Measurements from ENCODE around the gene NME3. TPM values are rescaled to one million over a fixed set of nuclear protein-coding genes. Genes with fewer than 3 reads are reported as not detected.

NME3 gene
- total RNA-seq, 1 donor from 2014 or later, result 56.9 TPM

DNA sequence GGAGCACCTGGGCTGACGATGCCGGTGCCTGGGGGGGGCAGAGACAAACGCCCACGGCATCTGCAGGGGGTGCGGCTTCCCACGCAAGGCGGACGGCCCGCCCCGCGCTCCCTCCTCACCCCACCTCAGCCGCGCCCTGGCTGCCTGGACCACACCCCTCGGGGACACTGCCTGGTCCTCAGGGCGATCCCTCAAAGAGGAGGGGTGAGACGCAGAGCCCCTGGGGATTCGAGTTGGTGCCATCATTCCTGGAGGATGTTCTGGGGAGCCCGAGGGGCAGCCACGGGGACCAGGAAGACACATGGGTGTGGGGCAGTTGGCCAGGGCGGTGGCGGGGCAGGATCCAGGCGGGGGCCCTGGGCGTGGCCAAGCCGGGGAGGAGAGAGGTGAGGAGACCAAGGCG, 18.3 kb upstream of the NME3 start:
- TF ChIP-seq CTCF (IDR thresholded peaks at IDR 0.05; ENCODE audit: insufficient read depth, low read length, severe bottlenecking), result no peak
- DNase-seq (ENCODE audit: low read depth) (no peak), FAIRE-seq (no peak)
- H3K4me3 ChIP-seq (ENCODE audit: low read depth, low read length), result no peak overlapping the region
- H3K27me3 ChIP-seq (ENCODE audit: control insufficient read depth, insufficient read depth, low read length), result no peaks in the 10 kb centered on the region
- peaks cover 12% of the 10 kb centered on the region for H3K36me3 ChIP-seq (ENCODE audit: control insufficient read depth, insufficient read depth, low read length)

DNA sequence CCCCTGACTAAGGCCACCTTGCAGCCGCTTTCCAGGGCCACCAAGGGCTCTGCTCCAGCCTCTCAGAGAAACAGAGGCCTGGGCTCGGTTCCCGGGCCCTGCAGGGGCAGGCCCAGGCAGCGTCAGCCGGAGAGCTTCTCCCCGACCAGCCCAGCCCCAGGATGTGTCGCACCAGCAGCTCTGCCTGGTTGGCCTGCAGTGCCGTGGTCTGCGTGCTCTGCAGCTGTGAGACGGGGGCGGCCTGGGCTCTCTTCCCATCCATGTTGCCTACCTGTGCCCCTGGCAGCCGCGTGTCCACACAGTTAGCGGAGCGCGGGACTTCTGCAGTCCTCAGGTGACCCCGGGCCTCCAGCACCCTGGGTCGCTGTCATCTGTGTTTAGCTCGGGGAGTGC, 17.4 kb upstream of the NME3 start:
- no peaks in the 10 kb centered on the region for H3K27me3 ChIP-seq (ENCODE audit: control insufficient read depth, insufficient read depth, low read length)
- no peak for TF ChIP-seq CTCF (IDR thresholded peaks at IDR 0.05; ENCODE audit: insufficient read depth, low read length, severe bottlenecking)
- H3K36me3 ChIP-seq (ENCODE audit: control insufficient read depth, insufficient read depth, low read length), result peaks cover 12% of the 10 kb centered on the region
- no peak for FAIRE-seq
- no peak overlapping the region for H3K4me3 ChIP-seq (ENCODE audit: low read depth, low read length)
- no peak for DNase-seq (ENCODE audit: low read depth)

DNA sequence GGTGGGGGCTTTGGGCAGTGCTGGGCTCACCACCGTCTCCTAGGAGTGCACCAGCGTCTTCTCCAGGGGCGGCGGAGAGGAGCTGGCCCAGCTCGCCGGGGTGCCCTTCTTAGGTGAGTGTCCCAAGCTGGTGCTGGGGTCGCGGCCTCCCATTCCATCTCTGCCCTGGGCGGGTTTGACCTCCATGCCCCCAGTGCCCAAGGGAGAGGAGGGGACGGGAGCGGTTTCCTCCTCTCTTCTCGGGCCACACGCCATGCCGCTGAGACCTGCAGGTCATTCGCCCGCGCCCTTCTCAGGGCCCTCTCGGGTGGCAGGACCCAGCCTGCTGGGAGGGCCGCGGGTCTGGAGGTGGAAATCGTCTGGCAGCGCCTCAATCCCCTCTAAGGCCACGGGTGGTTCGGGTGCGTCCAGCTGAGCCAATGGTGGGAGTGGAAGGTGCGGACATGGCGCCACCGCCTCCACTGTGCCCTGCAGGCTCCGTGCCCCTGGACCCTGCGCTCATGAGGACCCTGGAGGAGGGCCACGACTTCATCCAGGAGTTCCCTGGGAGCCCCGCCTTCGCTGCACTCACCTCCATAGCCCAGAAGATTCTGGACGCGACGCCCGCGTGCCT, 16.9 kb upstream of the NME3 start:
- TF ChIP-seq CTCF (IDR thresholded peaks at IDR 0.05; ENCODE audit: insufficient read depth, low read length, severe bottlenecking), result no peak
- FAIRE-seq, result no peak
- Histone ChIP-seq H3K4me3 (ENCODE audit: low read depth, low read length) (no peak overlapping the region), H3K36me3 (ENCODE audit: control insufficient read depth, insufficient read depth, low read length) (peaks cover 12% of the 10 kb centered on the region), H3K27me3 (ENCODE audit: control insufficient read depth, insufficient read depth, low read length) (no peaks in the 10 kb centered on the region)
- no peak for DNase-seq (ENCODE audit: low read depth)

DNA sequence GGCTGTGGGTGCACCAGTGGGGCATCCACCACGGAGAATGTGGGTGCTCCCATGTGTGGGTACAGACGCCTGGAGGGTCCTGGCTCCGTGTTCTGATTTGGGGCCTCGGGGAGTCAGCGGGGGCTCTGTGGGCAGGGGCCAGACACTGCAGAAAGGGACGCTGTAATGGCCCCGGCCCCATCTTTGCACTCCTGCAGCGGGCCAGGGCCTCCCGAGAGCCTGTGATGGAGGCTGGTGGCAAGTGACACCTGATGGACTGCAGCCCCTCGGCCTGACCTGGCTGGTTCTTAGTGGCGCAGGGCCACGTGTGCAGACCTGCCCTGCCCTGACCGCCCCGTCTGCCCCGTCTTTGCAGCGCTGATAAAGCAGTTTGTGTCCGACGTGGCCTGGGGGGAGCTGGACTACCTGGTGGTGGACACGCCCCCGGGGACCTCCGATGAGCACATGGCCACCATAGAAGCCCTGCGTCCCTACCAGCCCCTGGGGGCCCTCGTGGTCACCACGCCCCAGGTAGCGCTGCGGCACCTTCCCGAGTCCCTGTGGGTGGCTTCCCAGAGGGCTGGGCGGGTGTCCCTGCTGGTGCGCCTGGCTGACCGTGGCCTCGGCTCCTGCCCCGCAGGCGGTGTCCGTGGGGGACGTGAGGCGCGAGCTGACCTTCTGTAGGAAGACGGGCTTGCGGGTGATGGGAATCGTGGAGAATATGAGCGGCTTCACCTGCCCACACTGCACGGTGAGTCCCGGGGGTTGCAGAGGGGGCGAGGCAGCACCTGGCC, 16.2 kb upstream of the NME3 start:
- no peaks in the 10 kb centered on the region for H3K27me3 ChIP-seq (ENCODE audit: control insufficient read depth, insufficient read depth, low read length)
- DNase-seq (ENCODE audit: low read depth) (no peak), FAIRE-seq (no peak)
- H3K36me3 ChIP-seq (ENCODE audit: control insufficient read depth, insufficient read depth, low read length), result peaks cover 12% of the 10 kb centered on the region
- H3K4me3 ChIP-seq (ENCODE audit: low read depth, low read length), result no peak overlapping the region
- TF ChIP-seq CTCF (IDR thresholded peaks at IDR 0.05; ENCODE audit: insufficient read depth, low read length, severe bottlenecking), result no peak

DNA sequence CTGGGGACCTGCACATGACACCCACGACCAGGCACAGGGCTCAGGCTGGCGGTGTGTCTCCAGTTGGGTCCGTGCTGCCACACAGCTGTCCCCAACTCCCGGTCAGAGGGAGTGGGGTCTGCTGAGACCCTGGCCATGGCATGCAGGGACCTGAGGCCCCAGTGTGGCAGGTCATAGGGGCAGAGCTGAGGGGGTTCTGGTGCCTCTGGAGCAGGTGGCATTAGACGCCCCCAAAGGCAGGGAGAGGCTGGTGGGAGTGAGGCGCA, 15.6 kb upstream of the NME3 start:
- TF ChIP-seq CTCF (IDR thresholded peaks at IDR 0.05; ENCODE audit: insufficient read depth, low read length, severe bottlenecking), result no peak
- DNase-seq (ENCODE audit: low read depth) (no peak), FAIRE-seq (no peak)
- peaks cover 12% of the 10 kb centered on the region for H3K36me3 ChIP-seq (ENCODE audit: control insufficient read depth, insufficient read depth, low read length)
- H3K4me3 ChIP-seq (ENCODE audit: low read depth, low read length), result no peak overlapping the region
- H3K27me3 ChIP-seq (ENCODE audit: control insufficient read depth, insufficient read depth, low read length), result no peaks in the 10 kb centered on the region
